ENCODE results near the gene PACSIN3. TPM values are rescaled to one million over a fixed set of nuclear protein-coding genes. Genes with fewer than 3 reads are reported as not detected.

PACSIN3 gene
- total and polyA plus RNA-seq, 2 of the 8 experiments (the other 6 are each of a cell fraction or from before 2014, with no cell fraction given) = 23.8 to 47.2 TPM

GRCh38 chr11:47132490-47132889 lies 53.7 kb downstream of the PACSIN3 start:
- H3K4me1 ChIP-seq (replicated peaks in 1 of 4; ENCODE audit: control insufficient read depth in 3 of 4, insufficient read depth in 4 of 4, low read length in 3 of 4) = peaks cover 2 to 9% (median 6%) of the 10 kb centered on the region in 4 experiments; a peak in 5 of 7 replicates
- H2BK20ac ChIP-seq (ENCODE audit: low read length) = no peak overlapping the region
- no peak overlapping the region for H3K23ac ChIP-seq (ENCODE audit: insufficient read length)
- POLR2A ChIA-PET (ENCODE audit: partially characterized antibody) = no interaction called here
- H2BK5ac ChIP-seq (ENCODE audit: low read depth, low read length) = no peak overlapping the region
- FAIRE-seq = no peak
- H3K14ac ChIP-seq (ENCODE audit: insufficient read length) = no peak overlapping the region
- H3K4me3 ChIP-seq (ENCODE audit: extremely low read depth in 1 of 4, insufficient read depth in 2 of 4, low read depth in 3 of 4, low read length in 4 of 4) = no peak overlapping the region
- H4K5ac ChIP-seq (ENCODE audit: insufficient read length, low read depth, low read length) = no peak overlapping the region
- H3K4ac ChIP-seq (replicated peaks; ENCODE audit: insufficient read length, low read depth, low read length) = no peak overlapping the region
- DNase-seq (ENCODE audit: low read depth in 1 of 2, low spot score in 2 of 2) = no peak
- no peak overlapping the region for H2BK12ac ChIP-seq (ENCODE audit: low read depth, low read length)
- no peak overlapping the region for H3K56ac ChIP-seq (replicated peaks; ENCODE audit: insufficient read length, low read depth, low read length)
- no peak overlapping the region for H2AFZ ChIP-seq (ENCODE audit: low read length)
- H3K27me3 ChIP-seq (replicated peaks in 1 of 4; ENCODE audit: control insufficient read depth in 3 of 4, extremely low read depth in 1 of 4, insufficient read depth in 3 of 4, low read length in 3 of 4) = no peaks in the 10 kb centered on the region
- no peak overlapping the region for H2BK15ac ChIP-seq (ENCODE audit: low read length)
- H2BK120ac ChIP-seq (replicated peaks; ENCODE audit: low read depth, low read length) = no peak overlapping the region
- no peaks in the 10 kb centered on the region for H3K36me3 ChIP-seq (ENCODE audit: control insufficient read depth in 2 of 4, insufficient read depth in 4 of 4, low read length in 3 of 4)
- CTCF ChIA-PET (ENCODE audit: partially characterized antibody) = interaction anchor here (0.6 to 1.4 kb wide), 5 partner anchors 9 to 365 kb away, joined by 3 to 4 read pairs (median 3); no protein-coding TSS in a partner anchor
- no peak overlapping the region for H3K9ac ChIP-seq (replicated peaks in 1 of 4; ENCODE audit: extremely low read depth in 1 of 4, low read depth in 3 of 4, low read length in 3 of 4)
- H4K8ac ChIP-seq (ENCODE audit: extremely low read depth, insufficient read depth, low read length) = no peak overlapping the region
- no peak overlapping the region for H3K4me2 ChIP-seq (ENCODE audit: insufficient read depth in 1 of 2, low read depth in 2 of 2, low read length in 2 of 2)
- H2AK5ac ChIP-seq (ENCODE audit: low read depth, low read length) = no peak overlapping the region
- H3K27ac ChIP-seq (ENCODE audit: low read depth, low read length) = no peak overlapping the region
- no peaks in the 10 kb centered on the region for H4K20me1 ChIP-seq (replicated peaks in 1 of 2; ENCODE audit: control insufficient read depth in 1 of 2, insufficient read depth in 2 of 2, low read length in 2 of 2)
- H4K91ac ChIP-seq (replicated peaks; ENCODE audit: insufficient read length, low read length) = no peak overlapping the region
- H3K23me2 ChIP-seq (ENCODE audit: low read depth, low read length) = no peaks in the 10 kb centered on the region
- H3K79me1 ChIP-seq (ENCODE audit: low read depth, low read length) = no peaks in the 10 kb centered on the region
- H3K18ac ChIP-seq (ENCODE audit: extremely low read depth, low read length) = no peak overlapping the region
- TF ChIP-seq SIN3A (conservative IDR thresholded peaks at IDR 0.05 in 1 of 2, IDR thresholded peaks at IDR 0.05 in 1 of 2; ENCODE audit: low read depth in 1 of 2, low read length in 2 of 2) (no peak), CBX8 (IDR thresholded peaks at IDR 0.05; ENCODE audit: borderline replicate concordance, low read depth, low read length) (no peak), POLR2AphosphoS5 (IDR thresholded peaks at IDR 0.05; ENCODE audit: low read depth, low read length) (no peak)
- no peaks in the 10 kb centered on the region for H3K79me2 ChIP-seq (ENCODE audit: control insufficient read depth in 1 of 2, insufficient read depth in 2 of 2, low read length in 2 of 2)
- H3K9me3 ChIP-seq (ENCODE audit: insufficient read depth in 2 of 2, low read depth in 1 of 2, low read length in 1 of 2) = no peaks in the 10 kb centered on the region
